Mesendoderm (in vitro differentiated cells): Measurements from ENCODE around the gene GPRC5D.

Experiments
- DNase-seq: peaks from one replicate; pipeline ENCODE4 v3.0.0; 2013
- H2AK5ac ChIP-seq: 2 replicates; pipeline ENCODE4 v1.6.1; 2013; ENCODE audit warnings: low read length, inconsistent platforms
- H2BK120ac ChIP-seq: 2 replicates; pipeline ENCODE4 v1.6.1; 2013; ENCODE audit warnings: low read depth, mild to moderate bottlenecking, low read length, moderate library complexity, mixed read lengths
- H2BK15ac ChIP-seq: replicated peaks from 2 replicates; pipeline ENCODE4 v1.6.1; 2013; ENCODE audit warnings: low read depth, mild to moderate bottlenecking, moderate library complexity
- H2BK5ac ChIP-seq: 2 replicates; pipeline ENCODE4 v1.6.1; 2013; ENCODE audit warnings: low read length, inconsistent platforms
- H3K18ac ChIP-seq: 2 replicates; pipeline ENCODE4 v1.6.1; 2013; ENCODE audit warnings: mild to moderate bottlenecking, low read length, mixed read lengths
- H3K23ac ChIP-seq: one replicate; pipeline ENCODE4 v1.6.1; 2013; ENCODE audit warnings: low read length
- H3K27ac ChIP-seq: 2 replicates; pipeline ENCODE4 v1.5.1; 2013; ENCODE audit warnings: low read depth, mild to moderate bottlenecking, inconsistent platforms, low read length, moderate library complexity
- H3K27me3 ChIP-seq: 2 replicates; pipeline ENCODE4 v1.6.1; 2013; ENCODE audit warnings: low read length, control low read depth, mild to moderate bottlenecking, inconsistent platforms; ENCODE audit not compliant: insufficient read depth, poor library complexity
- H3K36me3 ChIP-seq: 2 replicates; pipeline ENCODE4 v1.6.1; 2013; ENCODE audit warnings: low read length, inconsistent platforms; ENCODE audit not compliant: control insufficient read depth, insufficient read depth
- H3K4ac ChIP-seq: one replicate; pipeline ENCODE4 v1.6.1; 2013; ENCODE audit warnings: low read depth, mild to moderate bottlenecking, low read length, moderate library complexity
- H3K4me1 ChIP-seq: 2 replicates; pipeline ENCODE4 v1.6.1; 2013; ENCODE audit warnings: low read depth, low read length, inconsistent platforms; ENCODE audit not compliant: control insufficient read depth
- H3K4me2 ChIP-seq: 2 replicates; pipeline ENCODE4 v1.6.1; 2013; ENCODE audit warnings: low read length
- H3K4me3 ChIP-seq: 2 replicates; pipeline ENCODE4 v1.5.1; 2013; ENCODE audit warnings: mild to moderate bottlenecking, low read length
- H3K56ac ChIP-seq: one replicate; pipeline ENCODE4 v1.6.1; 2013; ENCODE audit warnings: low read length
- H3K79me1 ChIP-seq: 2 replicates; pipeline ENCODE4 v1.6.1; 2013; ENCODE audit warnings: low read length, inconsistent platforms
- H3K79me2 ChIP-seq: 2 replicates; pipeline ENCODE4 v1.6.1; 2013; ENCODE audit warnings: mild to moderate bottlenecking, low read length; ENCODE audit not compliant: control insufficient read depth, insufficient read depth
- H3K9ac ChIP-seq: 2 replicates; pipeline ENCODE4 v1.6.1; 2013; ENCODE audit warnings: low read length, inconsistent platforms
- H4K5ac ChIP-seq: one replicate; pipeline ENCODE4 v1.6.1; 2013; ENCODE audit warnings: low read length
- H4K8ac ChIP-seq: one replicate; pipeline ENCODE4 v1.6.1; 2013; ENCODE audit warnings: low read depth, mild to moderate bottlenecking, control low read depth, low read length, moderate library complexity
- WGBS: extraction: QIAGEN DNeasy Blood & Tissue Kit; methylation state at CpG from one replicate; pipeline ENCODE4 v1.1.7; 2013; ENCODE audit warnings: low lambda C conversion rate, missing lambda C conversion rate; ENCODE audit not compliant: insufficient coverage; ENCODE audit errors: extremely low coverage; 5-methylcytosine and 5-hydroxymethylcytosine counted together

The GPRC5D gene

GRCh38 chr12:12941450-12942350 is 10.3 kb downstream of the GPRC5D start:
- H3K36me3 ChIP-seq, result no peaks in the 10 kb centered on the region
- H2BK15ac ChIP-seq, result no peak overlapping the region
- no peak overlapping the region for H4K8ac ChIP-seq
- H3K27ac ChIP-seq, result no peak overlapping the region
- no peak overlapping the region for H3K4ac ChIP-seq
- H3K79me1 ChIP-seq, result no peaks in the 10 kb centered on the region
- H4K5ac ChIP-seq, result no peak overlapping the region
- no peak overlapping the region for H3K18ac ChIP-seq
- H2BK120ac ChIP-seq, result no peak overlapping the region
- WGBS, result no CpG with 5 or more reads among the region's 10 CpGs
- no peaks in the 10 kb centered on the region for H3K4me1 ChIP-seq
- no peaks in the 10 kb centered on the region for H3K79me2 ChIP-seq
- no peak overlapping the region for H3K23ac ChIP-seq
- no peak overlapping the region for H3K4me3 ChIP-seq
- H3K9ac ChIP-seq, result no peak overlapping the region
- no peak overlapping the region for H2BK5ac ChIP-seq
- DNase-seq, result no peak
- no peak overlapping the region for H3K56ac ChIP-seq
- no peaks in the 10 kb centered on the region for H3K27me3 ChIP-seq
- no peak overlapping the region for H2AK5ac ChIP-seq
- no peak overlapping the region for H3K4me2 ChIP-seq

GRCh38 chr12:12939888-12940287 is 12.1 kb downstream of the GPRC5D start:
- Histone ChIP-seq H4K8ac (no peak overlapping the region), H3K56ac (no peak overlapping the region), H3K23ac (no peak overlapping the region), H3K79me1 (no peaks in the 10 kb centered on the region), H3K4me1 (no peaks in the 10 kb centered on the region), H3K27ac (no peak overlapping the region), H3K36me3 (no peaks in the 10 kb centered on the region), H3K4ac (no peak overlapping the region), H2BK120ac (no peak overlapping the region), H3K18ac (no peak overlapping the region), H4K5ac (no peak overlapping the region), H2BK5ac (no peak overlapping the region), H2AK5ac (no peak overlapping the region), H3K4me2 (no peak overlapping the region), H3K4me3 (no peak overlapping the region), H3K9ac (no peak overlapping the region), H3K27me3 (no peaks in the 10 kb centered on the region), H2BK15ac (no peak overlapping the region), H3K79me2 (no peaks in the 10 kb centered on the region)
- no peak for DNase-seq
- WGBS, result no CpG with 5 or more reads among the region's 1 CpG

- no CpG with 5 or more reads among the region's 5 CpGs for WGBS
- Histone ChIP-seq H2AK5ac (no peak overlapping the region), H3K4ac (no peak overlapping the region), H3K27ac (no peak overlapping the region), H2BK120ac (no peak overlapping the region), H3K27me3 (no peaks in the 10 kb centered on the region), H4K8ac (no peak overlapping the region), H2BK5ac (no peak overlapping the region), H3K4me2 (no peak overlapping the region), H3K56ac (no peak overlapping the region), H3K9ac (no peak overlapping the region), H3K79me1 (no peaks in the 10 kb centered on the region), H3K36me3 (no peaks in the 10 kb centered on the region), H3K4me1 (no peaks in the 10 kb centered on the region), H4K5ac (no peak overlapping the region), H3K4me3 (no peak overlapping the region), H3K79me2 (no peaks in the 10 kb centered on the region), H3K18ac (no peak overlapping the region), H2BK15ac (no peak overlapping the region), H3K23ac (no peak overlapping the region)
- DNase-seq, result no peak
Observed at GRCh38 chr12:12938541-12938940, 13.4 kb downstream of the GPRC5D start.

- Histone ChIP-seq H3K4ac (no peak overlapping the region), H3K9ac (no peak overlapping the region), H3K18ac (no peak overlapping the region), H2BK5ac (no peak overlapping the region), H4K5ac (no peak overlapping the region), H2AK5ac (no peak overlapping the region), H3K27me3 (no peaks in the 10 kb centered on the region), H3K27ac (no peak overlapping the region), H3K56ac (no peak overlapping the region), H2BK15ac (no peak overlapping the region), H3K4me2 (no peak overlapping the region), H3K79me1 (no peaks in the 10 kb centered on the region), H3K4me3 (no peak overlapping the region), H2BK120ac (no peak overlapping the region), H3K36me3 (no peaks in the 10 kb centered on the region), H3K23ac (no peak overlapping the region), H4K8ac (no peak overlapping the region), H3K4me1 (no peaks in the 10 kb centered on the region), H3K79me2 (no peaks in the 10 kb centered on the region)
- no CpG with 5 or more reads among the region's 11 CpGs for WGBS
- no peak for DNase-seq
Observed at GRCh38 chr12:12936983-12937491, 14.9 kb downstream of the GPRC5D start.

- Histone ChIP-seq H3K79me2 (no peaks in the 10 kb centered on the region), H4K5ac (no peak overlapping the region)
- no CpG with 5 or more reads among the region's 8 CpGs for WGBS
Observed at GRCh38 chr12:12934556-12934955, 17.4 kb downstream of the GPRC5D start.

More at GRCh38 chr12:12934556-12934955, 17.4 kb downstream of the GPRC5D start:
- no peak overlapping the region for H3K23ac ChIP-seq
- H3K56ac ChIP-seq, result no peak overlapping the region
- H3K18ac ChIP-seq, result no peak overlapping the region
- no peak overlapping the region for H2BK15ac ChIP-seq
- DNase-seq, result no peak
- no peaks in the 10 kb centered on the region for H3K79me1 ChIP-seq
- no peak overlapping the region for H3K4ac ChIP-seq
- no peak overlapping the region for H3K4me2 ChIP-seq
- no peak overlapping the region for H3K4me3 ChIP-seq
- H4K8ac ChIP-seq, result no peak overlapping the region
- H3K27me3 ChIP-seq, result no peaks in the 10 kb centered on the region
- H3K36me3 ChIP-seq, result no peaks in the 10 kb centered on the region
- no peak overlapping the region for H2BK120ac ChIP-seq
- no peaks in the 10 kb centered on the region for H3K4me1 ChIP-seq
- H3K27ac ChIP-seq, result no peak overlapping the region
- no peak overlapping the region for H3K9ac ChIP-seq
- H2AK5ac ChIP-seq, result no peak overlapping the region
- no peak overlapping the region for H2BK5ac ChIP-seq
